ENCODE measurements around the gene ADAMTS18.

DNA sequence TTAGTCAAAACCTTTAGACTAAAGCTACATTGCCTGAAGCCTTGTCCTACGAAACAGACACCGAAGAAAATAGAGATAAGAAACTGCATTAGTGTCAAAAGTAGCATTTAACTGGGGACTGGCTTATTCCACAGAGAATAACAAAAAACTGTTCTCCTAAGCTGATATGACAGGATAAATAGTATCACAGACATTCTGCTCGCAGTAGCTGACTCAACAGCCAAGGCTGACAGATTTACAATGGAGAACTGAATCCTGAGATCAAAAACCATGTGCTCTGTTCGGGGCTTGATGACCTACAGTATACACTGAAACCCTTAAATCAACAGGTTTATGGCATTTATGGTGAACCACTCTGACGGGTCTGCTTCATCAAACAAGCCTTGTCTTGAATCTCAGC lies 25.5 kb downstream of the ADAMTS18 start:
- TF ChIP-seq, protein P1, sequence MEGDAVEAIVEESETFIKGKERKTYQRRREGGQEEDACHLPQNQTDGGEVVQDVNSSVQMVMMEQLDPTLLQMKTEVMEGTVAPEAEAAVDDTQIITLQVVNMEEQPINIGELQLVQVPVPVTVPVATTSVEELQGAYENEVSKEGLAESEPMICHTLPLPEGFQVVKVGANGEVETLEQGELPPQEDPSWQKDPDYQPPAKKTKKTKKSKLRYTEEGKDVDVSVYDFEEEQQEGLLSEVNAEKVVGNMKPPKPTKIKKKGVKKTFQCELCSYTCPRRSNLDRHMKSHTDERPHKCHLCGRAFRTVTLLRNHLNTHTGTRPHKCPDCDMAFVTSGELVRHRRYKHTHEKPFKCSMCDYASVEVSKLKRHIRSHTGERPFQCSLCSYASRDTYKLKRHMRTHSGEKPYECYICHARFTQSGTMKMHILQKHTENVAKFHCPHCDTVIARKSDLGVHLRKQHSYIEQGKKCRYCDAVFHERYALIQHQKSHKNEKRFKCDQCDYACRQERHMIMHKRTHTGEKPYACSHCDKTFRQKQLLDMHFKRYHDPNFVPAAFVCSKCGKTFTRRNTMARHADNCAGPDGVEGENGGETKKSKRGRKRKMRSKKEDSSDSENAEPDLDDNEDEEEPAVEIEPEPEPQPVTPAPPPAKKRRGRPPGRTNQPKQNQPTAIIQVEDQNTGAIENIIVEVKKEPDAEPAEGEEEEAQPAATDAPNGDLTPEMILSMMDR (IDR thresholded peaks at IDR 0.05), result no peak
- no peak for TF ChIP-seq POLR2A (IDR thresholded peaks at IDR 0.05)
- no peak for TF ChIP-seq POLR2AphosphoS5 (IDR thresholded peaks at IDR 0.05)
- TF ChIP-seq EP300 (IDR thresholded peaks at IDR 0.05), result no peak
